Measurements from ENCODE around the gene ENG.
A peak's percentile ranks its signal among the peaks of the same experiment; 100 is the strongest.
"Not testable (repeated sequence)": the region's sequence is repeated elsewhere in the genome, so short reads cannot be mapped to it uniquely, and the experiment has no call there.

ENG gene

DNA sequence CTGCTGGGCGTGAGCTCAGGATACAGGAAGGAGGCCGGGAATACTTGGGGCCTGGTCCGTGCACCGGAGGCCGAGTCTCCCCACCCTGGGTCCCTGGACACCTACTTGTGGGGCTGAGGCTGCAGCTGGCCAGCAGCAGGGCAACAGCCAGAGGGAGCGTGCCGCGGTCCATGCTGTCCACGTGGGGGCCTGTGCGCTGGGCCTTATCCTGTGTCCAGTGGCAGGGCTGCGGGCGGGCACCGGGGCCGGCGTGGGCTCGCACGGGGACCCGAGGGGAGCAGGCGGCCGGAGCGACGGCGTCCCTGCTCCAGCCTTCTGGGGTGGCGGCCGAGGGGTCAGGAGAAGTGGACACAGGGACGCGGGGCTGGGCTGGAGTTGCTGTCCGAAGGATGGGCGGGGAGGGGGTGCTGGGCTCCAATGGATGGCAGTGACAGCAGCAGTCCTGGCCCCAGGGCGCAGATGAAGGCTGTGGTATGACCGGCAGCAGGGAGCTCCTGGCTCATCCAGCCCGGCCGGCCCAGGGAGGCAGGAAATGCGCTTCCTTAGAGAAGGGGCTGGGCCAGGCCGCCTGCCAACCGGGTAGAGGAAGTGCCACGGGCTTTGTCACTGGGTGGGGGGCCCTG is at the start of gene ENG:
Gene ENG (minus strand): TSS at position 475 of the 623 bp plus-strand sequence. CDS start 303 bp downstream, at position 172.
- peak; percentile 25 to 61 for DNase-seq

GRCh38 chr9:127903557-127904475 is 49.4 kb upstream of the ENG start:
- DNase-seq = peak in 1 of 2 experiments; percentile 31

GRCh38 chr9:127899128-127899943 is 44.9 kb upstream of the ENG start, which contains the start of gene ST6GALNAC6:
Gene ST6GALNAC6 (minus strand): TSS chr9:127899603. CDS start chr9:127897981, 1,622 bp downstream.
- peak in 1 of 2 experiments; percentile 53 for DNase-seq

DNA sequence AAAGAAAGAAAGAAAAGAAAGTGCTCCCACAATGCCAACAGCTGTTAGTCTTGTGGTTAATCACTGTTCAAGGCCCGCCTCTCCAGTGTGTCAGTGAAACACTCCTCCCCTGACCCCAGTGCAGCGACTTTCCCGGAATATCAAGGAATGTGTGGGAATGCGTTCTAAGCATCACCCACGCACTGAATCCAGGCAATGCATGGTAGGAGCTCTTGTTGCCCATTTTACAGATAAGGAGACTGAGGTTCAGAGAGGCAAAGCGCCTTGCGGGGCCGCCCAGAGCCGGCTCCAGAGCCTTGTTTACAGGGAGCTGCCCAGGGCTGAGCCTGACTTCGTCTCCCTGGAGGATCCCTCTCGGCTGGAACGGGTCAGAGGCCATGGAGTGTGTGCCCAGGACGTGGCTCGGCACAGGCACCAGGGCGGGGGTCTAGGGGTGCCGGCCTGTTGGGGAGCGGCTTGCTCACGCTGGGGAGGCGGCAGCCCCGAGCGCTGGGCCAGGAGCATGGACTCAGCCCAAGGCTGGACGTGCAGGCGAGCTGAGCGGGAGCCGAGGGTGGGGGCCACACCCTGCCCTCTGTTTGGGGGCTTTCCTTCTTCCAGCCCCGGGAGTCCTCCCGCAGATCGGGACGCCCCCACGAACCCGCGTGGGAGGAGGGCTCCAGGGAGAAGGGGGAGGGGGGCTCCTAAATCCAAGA is 44.1 kb upstream of the ENG start:
- DNase-seq = peak in 1 of 2 experiments; percentile 40

DNA sequence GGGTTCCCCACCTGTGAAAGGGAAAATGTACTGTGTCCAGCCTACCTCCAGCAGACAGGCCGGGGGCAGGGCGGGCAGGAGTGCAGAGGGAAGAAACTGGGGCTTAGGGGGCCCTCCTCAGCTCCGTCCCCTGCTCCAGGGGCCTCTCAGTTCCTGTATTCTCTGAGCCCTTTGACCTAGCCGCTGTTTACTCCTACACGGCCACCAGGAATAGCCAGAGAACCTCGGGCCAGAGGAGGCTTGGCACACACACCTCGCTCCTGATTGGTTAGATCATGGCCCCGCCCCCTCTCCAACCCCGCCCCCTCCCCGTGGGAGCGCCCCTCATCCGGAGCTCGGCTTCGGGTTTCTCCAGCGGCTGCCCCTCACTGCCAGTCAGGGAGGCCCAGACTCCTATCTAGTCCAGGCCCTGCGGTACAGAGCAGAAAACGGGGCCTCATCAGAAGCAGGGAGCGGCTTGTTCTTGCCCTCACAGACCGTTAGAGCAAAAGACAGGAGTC is 42.8 kb upstream of the ENG start:
- peak in 1 of 2 experiments; percentile 27 for DNase-seq

DNA sequence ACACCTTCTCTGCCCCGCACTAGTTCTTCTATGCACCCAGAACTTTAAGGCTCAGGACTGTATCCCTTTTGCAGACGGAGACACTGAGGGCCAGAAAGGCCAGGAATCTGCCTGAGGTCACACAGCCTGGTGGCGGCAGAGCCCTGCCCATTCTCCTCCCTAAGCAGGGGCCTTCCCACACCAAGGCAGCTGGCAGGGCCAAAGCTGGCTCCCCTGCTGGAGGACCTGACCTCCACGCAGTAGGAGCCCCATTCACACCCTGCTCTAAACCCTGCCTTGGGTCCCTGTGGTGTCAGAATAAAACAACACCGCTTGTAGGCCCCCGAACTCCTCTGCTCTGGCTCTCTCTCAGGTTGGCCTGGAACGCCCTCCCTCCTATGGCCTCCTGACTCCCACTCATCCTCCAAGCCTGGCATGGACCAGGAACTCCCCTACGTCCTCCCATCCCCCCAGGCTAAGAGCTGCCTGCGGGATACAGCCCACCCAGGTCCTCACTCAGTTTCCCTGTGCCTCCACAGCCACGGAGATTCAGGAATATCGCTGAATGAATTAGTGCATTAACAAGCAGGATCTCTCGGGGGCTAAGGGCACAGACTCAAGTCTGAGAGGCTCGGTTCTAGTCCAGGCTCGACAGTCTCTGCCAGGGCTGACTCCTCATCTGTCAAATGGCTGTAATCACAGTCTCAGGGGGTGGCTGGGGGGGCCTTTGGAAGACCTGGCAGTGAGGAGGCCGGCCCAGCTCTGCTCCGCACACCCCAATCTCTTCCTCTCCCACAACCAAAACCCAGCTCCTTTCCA is 42.1 kb upstream of the ENG start:
- no peak for DNase-seq

DNA sequence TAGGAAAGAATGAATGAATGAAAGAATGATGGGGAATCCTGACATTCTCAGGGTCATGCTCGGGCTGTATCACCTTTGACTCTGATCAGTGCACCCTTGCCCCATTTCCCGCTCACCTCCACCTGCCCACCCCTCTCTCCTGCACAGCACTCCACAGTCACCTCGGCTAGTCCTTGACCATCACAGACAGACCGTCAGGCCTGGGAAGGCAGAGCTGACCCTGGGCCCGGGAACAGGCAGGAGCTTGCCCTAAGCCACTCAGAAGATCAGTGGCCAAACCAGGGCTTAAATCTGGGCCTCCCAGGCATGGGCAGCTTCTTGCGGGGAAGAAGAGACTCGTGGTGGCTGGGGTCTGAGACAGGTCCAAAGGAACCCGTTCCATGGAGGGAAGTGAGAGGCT is 41.4 kb upstream of the ENG start:
- no peak for DNase-seq

DNA sequence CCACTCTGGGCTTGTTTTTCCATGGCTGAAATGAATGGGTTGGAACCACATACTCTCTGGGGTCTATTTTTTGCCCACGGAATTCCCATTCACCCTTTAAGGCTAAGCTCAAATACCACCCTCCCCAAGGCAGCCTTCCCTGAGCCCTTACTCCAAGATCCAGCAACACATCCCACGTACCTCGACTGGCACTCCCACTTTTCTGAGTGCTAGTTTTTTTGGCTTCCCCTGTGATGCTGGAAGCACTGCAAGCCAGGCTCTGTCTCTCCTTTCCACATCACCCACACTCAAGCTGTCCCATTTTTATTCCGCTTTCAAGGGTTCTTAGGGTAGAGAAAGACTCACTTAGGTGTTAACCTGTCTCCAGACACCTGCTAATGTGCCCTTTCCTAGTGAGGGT is 38.9 kb upstream of the ENG start:
- DNase-seq = no peak

DNA sequence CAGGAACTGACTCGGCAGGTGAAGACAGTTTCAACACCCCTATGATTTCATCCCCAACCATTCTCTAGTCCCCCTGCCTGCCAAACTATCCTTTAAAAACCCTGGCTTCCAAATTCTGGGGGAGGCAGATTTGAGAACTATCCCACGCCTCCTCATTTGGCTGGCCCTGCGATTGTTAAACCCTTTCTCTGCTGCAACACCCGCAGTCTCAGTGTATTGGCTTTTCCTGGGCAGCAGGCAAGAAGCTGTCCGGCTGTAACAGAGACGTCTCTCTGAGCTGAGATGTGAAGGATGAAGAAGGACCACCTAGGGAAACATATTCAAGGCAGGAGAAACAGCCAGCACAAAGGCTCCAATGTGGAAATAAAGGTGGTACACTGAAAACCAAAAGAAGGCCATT is 38.4 kb upstream of the ENG start:
- DNase-seq = no peak

DNA sequence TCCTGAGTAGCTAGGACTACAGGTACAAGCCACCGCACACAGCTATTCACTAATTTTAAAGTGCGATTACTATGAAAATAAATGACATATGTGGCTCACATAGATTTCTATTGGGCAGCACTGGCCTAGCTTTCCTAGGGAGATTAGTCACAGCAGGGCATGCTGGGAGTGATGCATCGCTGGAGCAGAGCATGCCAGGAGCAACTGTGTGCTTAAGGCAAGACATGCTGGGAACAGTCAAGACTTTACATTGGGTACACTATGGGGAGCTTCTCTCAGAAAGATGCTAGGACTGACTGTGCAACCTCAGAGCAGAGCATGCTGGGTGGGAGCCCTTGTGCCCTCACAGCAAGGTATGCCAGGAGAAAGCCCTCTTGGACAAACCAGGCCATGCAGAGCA is 35.6 kb upstream of the ENG start:
- no peak for DNase-seq

GRCh38 chr9:127887792-127888191 is 33.3 kb upstream of the ENG start:
- DNase-seq = peak in 1 of 2 experiments; percentile 24

DNA sequence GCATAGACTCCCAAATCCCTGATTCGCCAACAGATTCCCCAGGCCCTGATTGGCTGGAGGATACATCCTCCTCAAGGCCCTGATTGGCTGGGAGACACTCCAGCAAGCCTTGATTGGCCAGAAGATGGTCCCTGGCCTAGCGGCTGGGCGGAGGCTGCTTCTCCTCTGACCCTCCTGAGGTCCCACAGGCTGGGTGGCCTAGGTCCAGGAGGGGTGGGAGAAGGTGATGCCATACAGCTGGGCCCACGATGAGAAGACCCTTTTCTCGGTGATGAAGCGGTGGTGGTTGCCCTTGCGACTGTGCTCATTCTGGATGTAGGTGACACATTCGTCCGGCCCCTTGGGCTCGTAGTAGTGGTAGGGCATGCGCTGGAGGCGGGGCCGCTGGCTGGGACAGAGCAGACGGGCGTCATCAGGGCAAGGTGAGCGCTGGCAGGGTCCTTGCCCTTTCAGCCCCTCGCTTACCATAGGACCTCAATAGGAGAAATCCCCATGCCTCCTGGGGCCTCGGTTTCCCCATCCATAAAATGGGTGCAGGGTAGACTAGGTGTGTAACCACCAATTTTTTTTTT is 32.0 kb upstream of the ENG start:
- DNase-seq = no peak

GRCh38 chr9:127885508-127886281 is 31.2 kb upstream of the ENG start:
- DNase-seq = no peak

- DNase-seq = no peak
Observed at GRCh38 chr9:127884976-127885490, 30.6 kb upstream of the ENG start.

DNA sequence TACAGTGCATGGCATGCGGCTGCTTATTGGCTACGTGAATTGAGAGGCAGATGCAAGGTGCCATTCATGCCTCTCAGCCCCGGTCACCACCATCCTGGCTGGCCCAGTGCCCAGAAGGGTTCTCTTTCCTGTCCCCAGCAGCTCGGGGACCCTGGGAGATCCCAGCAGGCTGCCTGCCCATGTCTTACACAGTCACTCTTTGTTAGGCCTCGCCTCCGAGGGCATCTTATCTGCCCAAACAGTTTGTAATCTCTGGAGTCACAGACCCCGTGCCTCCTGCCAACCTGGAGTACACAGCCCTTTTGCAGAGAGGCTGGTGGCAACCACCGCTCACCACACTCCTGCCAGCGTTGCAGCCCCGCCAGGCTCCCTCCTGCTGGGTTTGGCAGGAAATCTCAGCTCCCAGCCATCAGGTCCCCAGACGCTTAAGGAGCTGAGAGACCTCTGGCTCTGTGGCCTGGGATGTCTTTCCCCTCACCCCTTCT is 30.0 kb upstream of the ENG start:
- no peak for DNase-seq

- no peak for DNase-seq
Observed at GRCh38 chr9:127883959-127884358, 29.5 kb upstream of the ENG start.

DNA sequence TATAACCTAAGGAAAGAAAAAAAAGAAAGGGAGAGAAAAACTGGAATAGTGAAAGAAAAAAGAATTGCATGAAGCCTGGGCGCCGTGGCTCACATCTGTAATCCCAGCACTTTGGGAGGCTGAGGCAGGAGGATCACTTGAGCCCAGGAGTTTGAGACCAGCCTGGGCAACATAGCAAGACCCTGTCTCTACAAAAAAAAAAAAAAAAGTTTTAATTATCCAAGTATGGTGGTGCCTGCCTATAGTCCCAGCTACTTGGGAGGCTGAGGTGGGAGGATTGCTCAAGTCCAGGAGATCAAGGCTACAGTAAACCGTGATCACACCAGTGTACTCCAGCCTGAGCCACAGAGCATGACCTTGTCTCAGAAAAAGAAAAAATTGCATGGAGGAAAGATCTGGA is 27.3 kb upstream of the ENG start:
- not testable (repeated sequence) for DNase-seq

- no peak for DNase-seq
Observed at GRCh38 chr9:127880143-127880542, 25.7 kb upstream of the ENG start.

GRCh38 chr9:127878652-127879390 is 24.4 kb upstream of the ENG start:
- DNase-seq = no peak

All from SW 1271 (cell line).